Right renal cortex interstitium (tissue), 3 donors: Measurements from ENCODE around the gene BCAN. TPM values are rescaled to one million over a fixed set of nuclear protein-coding genes. Genes with fewer than 3 reads are reported as not detected.

Experiments used
- DNase-seq, 3 donors: peaks; one replicate each; pipeline ENCODE4 v3.0.0-alpha.2; 2013; ENCODE audit warnings: low read depth in 3 of 3, low spot score in 2 of 3
- polyA plus RNA-seq, 3 donors: library from polyadenylated mRNA; unstranded; fragments of 120-200 nt; gene quantifications; one replicate each; pipeline ENCODE4 v1.2.1, GENCODE V29; 2013; ENCODE audit not compliant: insufficient read length in 3 of 3

The BCAN gene
- polyA plus RNA-seq, 3 donors: 0.11 to 0.29 (median 0.28) TPM

- no peak for DNase-seq
Measured at GRCh38 chr1:156675210-156676113, 33.5 kb downstream of the BCAN start.

- no peak for DNase-seq
Measured at GRCh38 chr1:156676114-156676819, 34.4 kb downstream of the BCAN start.

- no peak for DNase-seq
Measured at GRCh38 chr1:156676820-156677615, 35.1 kb downstream of the BCAN start, which contains the start of gene NES. TSS of gene NES (minus strand) at chr1:156677407. CDS start at chr1:156677264, 143 bp downstream.

- DNase-seq: no peak
Measured at GRCh38 chr1:156677616-156678596, 36.0 kb downstream of the BCAN start.

- DNase-seq: no peak
Measured at GRCh38 chr1:156680056-156680455, 38.1 kb downstream of the BCAN start.

- no peak for DNase-seq
Measured at GRCh38 chr1:156681196-156681960, 39.5 kb downstream of the BCAN start.

- DNase-seq: no peak
Measured at GRCh38 chr1:156682166-156682890, 40.4 kb downstream of the BCAN start.

- no peak for DNase-seq
Measured at GRCh38 chr1:156684227-156684782, 42.4 kb downstream of the BCAN start.

- DNase-seq: peak in 2 of 3 donors; percentile 79 to 85
Measured at GRCh38 chr1:156689035-156689952, 47.4 kb downstream of the BCAN start.

GRCh38 chr1:156689953-156690674 lies 48.2 kb downstream of the BCAN start:
- no peak for DNase-seq

GRCh38 chr1:156690675-156691036 lies 48.7 kb downstream of the BCAN start:
- no peak for DNase-seq

- no peak for DNase-seq
Measured at GRCh38 chr1:156691191-156691590, 49.3 kb downstream of the BCAN start.

- DNase-seq: no peak
Measured at GRCh38 chr1:156691665-156692440, 49.9 kb downstream of the BCAN start.

GRCh38 chr1:156692441-156692924 lies 50.6 kb downstream of the BCAN start:
- DNase-seq: no peak
